CD4-positive, alpha-beta T cell treated with Interleukin-6 for 4 hours (primary cell): ENCODE data around the gene HPRT1.

ENCODE experiments used
- DNase-seq: peaks from one replicate; pipeline ENCODE4 v3.0.0-alpha.2; 2020; ENCODE audit warnings: mixed read lengths

Gene HPRT1

DNA sequence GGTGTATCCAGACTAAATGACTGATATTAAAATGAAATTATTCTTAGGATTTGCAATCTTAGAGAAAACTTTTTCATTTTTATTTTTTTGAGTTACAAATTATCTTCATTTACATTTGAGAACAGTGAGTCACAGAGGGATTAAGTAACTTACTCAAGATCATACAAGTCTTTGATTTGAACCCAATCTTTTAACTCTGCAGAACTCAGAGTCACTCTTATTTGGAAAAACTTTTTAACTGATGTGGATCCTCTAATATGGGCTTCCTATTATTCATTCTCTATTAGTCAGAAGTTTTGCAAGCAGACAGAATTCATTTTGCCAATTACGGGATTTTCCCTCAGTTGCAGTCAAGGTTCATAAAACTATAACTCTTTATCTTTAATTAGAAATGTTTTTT, 20.1 kb downstream of the HPRT1 start:
- no peak for DNase-seq

DNA sequence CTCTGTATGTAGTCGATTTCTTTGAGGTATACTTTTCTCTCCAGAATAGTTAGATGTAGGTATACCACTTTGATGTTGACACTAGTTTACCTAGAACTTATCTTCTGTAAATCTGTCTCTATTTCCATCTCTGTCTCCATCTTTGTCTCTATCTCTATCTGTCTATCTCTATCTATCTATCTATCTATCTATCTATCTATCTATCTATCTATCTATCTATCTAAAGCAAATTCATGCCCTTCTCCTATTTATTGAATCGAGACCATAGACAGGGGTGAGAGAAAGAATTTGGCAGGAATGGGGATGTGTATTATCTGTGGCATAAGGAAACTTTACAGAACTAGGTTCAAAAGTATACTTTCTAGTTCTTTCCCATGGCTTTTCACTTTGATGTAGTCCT, 21.4 kb downstream of the HPRT1 start:
- no peak for DNase-seq

DNA sequence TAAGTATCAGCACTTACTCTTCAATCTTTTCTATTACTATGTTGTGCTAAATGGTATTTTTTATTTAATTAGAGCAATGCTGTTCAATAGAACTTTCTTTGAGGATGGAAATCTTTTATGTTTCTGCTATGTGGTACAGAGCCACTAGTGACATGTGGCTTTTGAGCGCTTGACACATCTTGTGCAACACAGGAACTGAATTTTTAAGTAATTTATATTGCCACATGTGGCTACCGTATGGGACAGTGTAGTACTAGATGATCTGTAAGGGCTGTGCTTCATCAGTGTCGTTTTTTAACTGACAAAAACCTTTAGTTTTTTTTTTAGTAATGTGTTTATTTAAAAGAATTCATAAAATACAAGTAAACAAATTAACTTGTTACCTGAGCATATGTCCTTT, 22.4 kb downstream of the HPRT1 start:
- DNase-seq, result no peak

DNA sequence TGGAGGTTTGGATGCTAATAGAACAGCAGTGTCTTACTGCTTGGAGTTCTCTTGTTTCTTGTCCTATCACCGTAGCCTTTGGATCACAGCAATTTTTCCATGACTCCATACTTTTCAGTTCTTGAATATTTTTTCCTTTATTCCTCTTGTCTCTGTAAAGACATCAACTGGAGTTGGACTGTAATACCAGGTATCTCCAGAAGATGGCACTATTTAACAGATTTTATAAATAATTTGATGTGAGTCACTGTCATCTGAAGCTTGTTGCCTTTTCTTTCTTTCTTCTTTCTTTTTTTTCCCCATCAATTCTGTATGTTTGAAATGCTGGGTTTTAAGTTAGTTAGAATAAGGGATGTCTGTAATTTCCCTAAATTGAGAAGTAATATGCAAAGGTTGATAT, 24.1 kb downstream of the HPRT1 start:
- DNase-seq, result no peak

DNA sequence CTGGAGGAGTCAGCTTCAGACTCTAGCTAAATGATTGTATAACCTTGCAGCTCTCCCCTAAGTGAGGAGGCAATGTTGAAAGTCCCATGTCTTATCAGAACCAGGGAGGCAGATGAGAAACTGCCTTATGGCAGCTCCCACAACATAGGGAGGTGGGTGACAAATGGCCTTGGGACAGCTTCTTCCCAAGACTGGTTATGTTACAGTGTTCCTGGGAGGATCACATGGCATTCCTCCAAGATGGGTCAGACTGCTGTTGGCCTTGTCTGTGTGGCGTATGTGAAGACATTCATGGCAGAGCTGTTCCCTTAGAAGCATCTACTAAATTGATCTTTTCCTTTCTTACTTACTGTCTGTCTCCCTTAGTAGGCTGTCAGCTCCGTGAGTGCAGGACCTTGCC, 42.0 kb downstream of the HPRT1 start:
- no peak for DNase-seq

GRCh38 chrX:134502686-134503085, 42.7 kb downstream of the HPRT1 start:
- no peak for DNase-seq

GRCh38 chrX:134512566-134512965, 52.6 kb downstream of the HPRT1 start:
- no peak for DNase-seq

DNA sequence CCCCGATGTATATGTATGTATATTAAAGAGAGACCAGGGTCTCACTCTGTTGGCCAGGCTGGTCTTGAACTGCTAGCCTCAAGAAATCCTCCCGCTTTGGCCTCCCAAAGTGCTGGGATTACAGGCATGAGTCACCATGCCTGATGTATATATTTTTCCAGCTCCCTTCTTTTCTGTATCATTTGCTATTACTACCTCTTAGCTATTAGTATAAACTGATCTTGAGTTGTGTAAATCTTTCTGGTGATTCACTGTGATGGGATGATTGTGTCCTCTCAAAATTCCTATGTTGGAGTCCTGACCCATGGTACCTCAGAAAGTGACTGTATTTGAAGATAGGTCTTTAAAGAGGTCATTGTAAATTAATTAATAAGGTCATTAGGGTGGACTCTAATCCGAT, 53.1 kb downstream of the HPRT1 start:
- DNase-seq, result no peak

GRCh38 chrX:134520860-134521390, 61.0 kb downstream of the HPRT1 start:
- DNase-seq, result no peak

- no peak for DNase-seq
These were observed 64.2 kb downstream of the HPRT1 start for GRCh38 chrX:134524181-134524580.

GRCh38 chrX:134525086-134525792, 65.3 kb downstream of the HPRT1 start:
- DNase-seq, result no peak

GRCh38 chrX:134526399-134526798, 66.4 kb downstream of the HPRT1 start:
- no peak for DNase-seq

DNA sequence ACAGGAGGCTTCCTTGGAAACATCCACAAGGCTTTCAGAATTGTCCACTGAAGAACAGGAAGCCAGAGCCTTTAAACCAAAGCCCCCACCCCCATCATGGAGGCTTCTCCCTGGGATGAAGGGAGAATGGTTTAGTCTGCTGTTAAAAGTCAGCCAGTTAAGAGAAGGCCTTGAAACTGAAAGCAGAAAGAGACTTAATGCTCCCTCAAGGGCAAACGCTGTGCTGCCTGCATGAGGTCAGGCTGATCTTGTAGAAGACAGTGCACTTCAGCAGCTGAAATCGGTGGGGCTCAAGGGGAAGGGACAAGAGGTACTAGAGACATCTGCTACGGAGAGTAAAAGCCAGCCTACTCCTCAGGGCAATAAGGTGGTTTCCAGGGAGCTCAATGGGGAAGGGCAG, 69.0 kb downstream of the HPRT1 start:
- no peak for DNase-seq

GRCh38 chrX:134529481-134529880, 69.5 kb downstream of the HPRT1 start:
- DNase-seq, result no peak

DNA sequence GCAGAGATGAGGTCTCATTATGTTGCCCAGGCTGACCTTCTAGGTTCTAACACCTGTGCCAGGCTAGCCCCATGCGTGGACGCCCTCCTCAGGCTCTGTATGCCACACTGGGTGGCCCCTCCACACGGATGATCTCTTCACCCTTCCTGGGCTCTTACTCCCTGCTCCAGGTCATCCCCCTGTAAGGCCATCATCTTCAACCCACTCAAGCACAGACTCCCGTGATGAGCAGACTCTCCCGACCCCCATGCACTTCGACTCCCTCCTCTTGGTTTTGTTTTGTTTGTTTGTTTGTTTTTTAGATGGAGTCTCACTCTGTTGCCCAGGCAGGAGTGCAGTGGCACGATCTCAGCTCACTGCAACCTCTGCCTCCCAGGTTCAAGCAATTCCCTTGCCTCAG, 70.9 kb downstream of the HPRT1 start:
- no peak for DNase-seq

- DNase-seq, result no peak
These were observed 73.4 kb downstream of the HPRT1 start for GRCh38 chrX:134533352-134533751.

DNA sequence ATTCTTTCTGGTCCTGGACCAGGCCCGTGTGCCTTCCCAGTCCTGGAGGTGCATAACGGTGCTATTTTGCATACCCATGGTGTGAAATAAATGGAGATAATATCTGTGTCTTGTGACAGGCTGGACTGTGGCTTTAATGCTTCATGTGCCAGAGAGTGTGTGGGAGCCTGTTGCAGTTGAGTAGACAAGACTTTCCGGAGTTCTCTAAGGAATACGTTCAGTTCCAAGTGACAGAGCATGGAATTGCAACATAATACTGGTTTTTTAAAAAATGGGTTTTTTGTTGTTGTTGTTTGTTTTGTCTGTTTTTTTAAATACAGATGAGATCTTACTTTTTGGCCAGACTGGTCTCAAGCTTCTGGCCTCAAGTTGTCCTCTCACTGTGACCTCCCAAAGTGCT, 74.0 kb downstream of the HPRT1 start:
- DNase-seq, result no peak

DNA sequence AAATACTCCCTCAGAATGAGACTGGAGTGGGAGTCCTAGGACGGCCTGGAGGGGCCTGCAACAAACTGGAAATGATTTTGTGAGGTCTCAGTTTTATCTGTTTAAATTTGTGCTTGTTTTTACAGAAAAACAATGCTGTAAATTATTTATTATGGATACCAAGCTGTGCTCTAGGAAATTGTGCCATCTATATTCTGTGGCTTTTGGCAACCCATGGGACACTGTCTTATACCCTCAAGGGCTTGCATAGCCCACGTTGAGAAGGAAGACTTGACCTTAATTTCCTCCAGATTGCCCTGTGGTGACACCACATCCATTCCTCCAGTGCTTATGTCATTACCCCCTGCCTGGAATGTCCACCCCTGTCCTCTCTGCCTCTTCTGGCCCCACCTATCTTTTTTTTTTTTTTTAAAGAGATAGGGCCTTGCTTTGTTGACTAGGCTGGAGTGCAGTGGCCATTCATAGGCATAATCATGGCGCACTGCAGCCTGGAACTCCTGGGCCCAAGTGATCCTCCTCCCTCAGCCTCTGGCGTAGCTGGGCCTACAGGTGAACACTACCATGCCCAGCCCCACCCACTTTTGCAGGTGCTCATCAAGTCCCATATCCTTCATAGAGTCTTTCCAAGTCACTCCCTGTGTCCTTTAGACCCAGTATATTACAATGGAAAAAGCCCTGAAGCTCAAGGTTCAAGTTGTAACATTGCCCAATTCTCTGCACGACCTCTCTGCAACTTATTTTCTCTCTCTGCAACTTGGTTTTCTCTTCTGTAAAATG, 77.4 kb downstream of the HPRT1 start:
- no peak for DNase-seq

- DNase-seq, result no peak
These were observed 78.4 kb downstream of the HPRT1 start for GRCh38 chrX:134538316-134538715.

GRCh38 chrX:134541906-134542305, 81.9 kb downstream of the HPRT1 start:
- DNase-seq, result no peak

DNA sequence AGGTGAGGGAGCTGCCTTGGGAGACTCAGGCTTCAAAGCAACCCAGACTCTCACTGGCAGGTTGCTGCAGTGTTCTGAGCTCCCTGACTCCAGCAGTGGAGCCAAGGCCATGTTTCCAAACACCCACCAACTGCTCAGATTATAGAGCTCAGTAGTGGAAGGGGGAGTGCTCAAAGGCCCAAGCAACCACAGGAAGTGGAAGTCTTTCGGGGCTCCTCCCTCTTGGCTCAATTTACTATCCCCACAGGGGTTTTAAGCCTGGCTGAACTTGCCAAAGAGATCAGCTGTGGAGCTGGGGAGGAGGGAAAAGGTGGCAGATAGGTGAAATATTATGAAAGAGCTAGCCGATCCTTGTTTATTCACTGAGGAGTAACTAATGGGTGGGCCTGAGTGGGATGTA, 82.5 kb downstream of the HPRT1 start:
- DNase-seq, result no peak

DNA sequence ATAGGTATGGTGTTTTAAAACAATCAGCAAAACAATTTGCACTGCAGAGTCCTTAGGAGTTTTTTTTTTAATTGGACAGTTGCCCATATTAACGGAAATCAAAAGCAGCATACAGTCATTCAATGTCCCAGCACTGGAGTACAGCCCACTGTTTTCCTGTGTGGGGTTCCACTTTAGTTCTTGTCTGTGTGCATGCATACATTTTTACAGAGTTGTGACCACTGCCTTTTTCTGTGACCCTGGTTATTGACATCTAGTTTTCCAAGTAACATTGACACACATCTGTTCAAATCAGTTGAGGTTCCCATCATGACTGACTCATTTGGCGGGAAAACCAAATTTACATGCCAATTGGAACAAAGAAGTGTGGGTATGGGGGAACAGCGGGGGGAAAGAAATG, 83.3 kb downstream of the HPRT1 start:
- DNase-seq, result no peak

DNA sequence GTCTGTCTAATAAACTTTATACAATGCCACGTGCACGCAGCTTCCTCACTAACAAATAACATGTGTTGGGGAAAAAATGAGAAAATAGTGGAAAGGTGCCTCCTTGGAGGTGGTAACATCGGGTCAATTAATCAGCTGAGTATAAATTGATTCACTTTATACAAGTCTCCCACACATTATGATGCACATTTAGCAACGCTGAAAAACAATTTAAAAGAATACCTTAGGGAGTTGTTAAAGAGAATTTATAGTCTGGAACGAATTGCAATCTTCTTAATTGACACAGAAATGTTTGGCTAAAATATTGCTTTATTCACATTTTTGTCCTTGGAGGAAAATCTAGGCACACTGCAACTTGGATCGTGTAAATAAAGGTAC, 84.2 kb downstream of the HPRT1 start:
- DNase-seq, result no peak

GRCh38 chrX:134544513-134545151, 84.7 kb downstream of the HPRT1 start:
- DNase-seq, result no peak
